Activated CD4-positive, CD25-positive, alpha-beta regulatory T cell treated with anti-CD3 and anti-CD28 coated beads, Interleukin-2, amount 50 U/mL, for 16 hours (primary cell): Measurements from ENCODE around the gene YPEL2.
"Not testable (repeated sequence)": the region's sequence is repeated elsewhere in the genome, so short reads cannot be mapped to it uniquely, and the experiment has no call there.

Experiments used
- DNase-seq: peaks from one replicate; pipeline ENCODE4 v3.0.0-alpha.2; 2020; ENCODE audit warnings: low read depth, low spot score

Gene YPEL2

GRCh38 chr17:59375857-59376256, 44.4 kb downstream of the YPEL2 start:
- no peak for DNase-seq

- DNase-seq, result no peak
Measured at GRCh38 chr17:59376506-59376905, 45.1 kb downstream of the YPEL2 start.

- no peak for DNase-seq
Measured at GRCh38 chr17:59377410-59377809, 46.0 kb downstream of the YPEL2 start.

GRCh38 chr17:59378675-59379074, 47.2 kb downstream of the YPEL2 start:
- DNase-seq, result no peak

- DNase-seq, result no peak
Measured at GRCh38 chr17:59380474-59380873, 49.0 kb downstream of the YPEL2 start.

- DNase-seq, result no peak
Measured at GRCh38 chr17:59381716-59382570, 50.5 kb downstream of the YPEL2 start.

- DNase-seq, result no peak
Measured at GRCh38 chr17:59383893-59384292, 52.4 kb downstream of the YPEL2 start.

- no peak for DNase-seq
Measured at GRCh38 chr17:59387351-59388068, 56.1 kb downstream of the YPEL2 start.

GRCh38 chr17:59388069-59388556, 56.7 kb downstream of the YPEL2 start:
- no peak for DNase-seq

GRCh38 chr17:59389066-59389465, 57.6 kb downstream of the YPEL2 start:
- no peak for DNase-seq

- DNase-seq, result no peak
Measured at GRCh38 chr17:59391021-59391420, 59.6 kb downstream of the YPEL2 start.

GRCh38 chr17:59392973-59393679, 61.7 kb downstream of the YPEL2 start:
- DNase-seq, result no peak

GRCh38 chr17:59393742-59394410, 62.4 kb downstream of the YPEL2 start:
- not testable (repeated sequence) for DNase-seq

GRCh38 chr17:59396134-59396826, 64.8 kb downstream of the YPEL2 start:
- no peak for DNase-seq

GRCh38 chr17:59397316-59398073, 66.0 kb downstream of the YPEL2 start:
- DNase-seq, result no peak

- no peak for DNase-seq
Measured at GRCh38 chr17:59399914-59400313, 68.5 kb downstream of the YPEL2 start.

- no peak for DNase-seq
Measured at GRCh38 chr17:59400858-59401257, 69.4 kb downstream of the YPEL2 start.

- no peak for DNase-seq
Measured at GRCh38 chr17:59401274-59401673, 69.8 kb downstream of the YPEL2 start.

GRCh38 chr17:59401725-59402124, 70.3 kb downstream of the YPEL2 start:
- DNase-seq, result no peak

GRCh38 chr17:59402760-59403159, 71.3 kb downstream of the YPEL2 start:
- no peak for DNase-seq
